Measurements from ENCODE around the gene GPLD1.
A peak's percentile ranks its signal among the peaks of the same experiment; 100 is the strongest.
"Not testable (repeated sequence)": the region's sequence is repeated elsewhere in the genome, so short reads cannot be mapped to it uniquely, and the experiment has no call there.

The GPLD1 gene

DNA sequence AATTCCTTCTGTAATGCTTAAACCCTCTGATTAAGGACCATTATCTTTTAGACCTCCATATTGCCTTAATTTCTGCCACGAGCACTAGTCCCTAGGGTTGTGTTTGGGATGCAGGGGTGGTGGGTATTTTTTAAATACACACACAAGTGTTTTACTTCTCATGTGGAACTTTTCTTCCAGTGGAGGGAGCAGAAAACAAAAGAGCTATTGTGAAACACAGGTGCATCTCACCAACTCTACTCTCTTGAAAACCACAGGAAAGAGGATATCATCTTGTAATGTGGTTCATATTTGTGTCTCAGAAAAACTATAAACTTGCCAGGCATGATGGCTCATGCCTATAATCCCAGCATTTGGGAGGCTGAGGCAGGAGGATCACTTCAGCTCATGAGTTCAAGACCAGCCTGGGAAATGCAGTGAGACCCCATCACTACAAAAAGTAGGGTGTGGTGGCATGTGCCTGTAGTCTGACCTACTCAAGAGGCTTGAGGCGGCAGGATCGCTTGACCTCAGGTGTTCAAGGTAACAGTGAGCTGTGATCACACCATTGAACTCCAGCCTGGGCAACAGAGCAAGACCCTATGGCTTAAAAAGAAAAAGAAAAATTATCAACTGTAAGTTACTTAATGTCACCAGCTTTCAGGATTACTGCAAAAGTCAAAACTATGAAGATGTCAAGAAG is 49.4 kb downstream of the GPLD1 start:
- DNase-seq = no peak
- TF ChIP-seq GATA1 (IDR thresholded peaks at IDR 0.05; ENCODE audit: low read depth, low read length) = no peak
- no peak for TF ChIP-seq POLR2A (IDR thresholded peaks at IDR 0.05; ENCODE audit: low read length)

DNA sequence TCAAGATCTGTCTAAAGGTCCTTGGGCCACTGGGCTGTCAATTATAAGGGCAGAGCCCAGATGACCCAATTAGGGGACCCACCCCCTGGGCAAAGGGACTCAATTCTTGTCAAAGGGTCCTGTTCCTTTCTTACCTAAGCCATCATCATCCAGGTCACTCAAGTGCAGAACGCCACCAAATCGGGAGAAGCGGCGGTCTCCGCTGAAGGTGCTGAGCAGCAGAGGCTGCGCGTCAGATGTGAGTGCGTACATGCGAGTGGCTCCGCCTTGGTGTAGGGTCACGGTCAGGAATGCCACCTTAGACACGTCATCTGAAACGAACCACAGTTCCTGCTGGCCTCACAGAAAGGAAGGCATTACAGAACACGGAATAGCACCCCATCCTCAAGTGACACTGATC is 52.4 kb downstream of the GPLD1 start:
- no peak for DNase-seq
- TF ChIP-seq POLR2A (IDR thresholded peaks at IDR 0.05; ENCODE audit: low read length) (no peak), GATA1 (IDR thresholded peaks at IDR 0.05; ENCODE audit: low read depth, low read length) (no peak)

DNA sequence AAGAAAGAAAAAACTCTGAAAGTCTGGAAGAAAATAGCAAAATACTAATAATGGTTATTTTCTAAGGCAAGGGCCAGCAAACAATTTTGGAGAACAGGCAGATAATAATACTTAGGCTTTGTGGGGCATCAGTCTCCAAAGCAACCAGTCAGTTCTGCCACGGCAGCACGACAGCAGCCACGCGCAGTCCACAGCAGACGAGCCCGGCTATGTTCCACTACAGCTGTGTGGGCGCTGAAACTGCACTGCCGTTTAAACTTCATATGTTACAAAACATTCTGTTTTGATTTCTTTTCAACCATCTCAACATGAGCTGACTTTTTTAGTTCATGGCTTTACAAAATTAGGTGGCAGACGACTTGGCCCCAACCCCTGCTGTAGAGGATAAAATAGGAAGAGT is 56.8 kb downstream of the GPLD1 start:
- TF ChIP-seq POLR2A (IDR thresholded peaks at IDR 0.05; ENCODE audit: low read length) (no peak), GATA1 (IDR thresholded peaks at IDR 0.05; ENCODE audit: low read depth, low read length) (no peak)
- no peak for DNase-seq

DNA sequence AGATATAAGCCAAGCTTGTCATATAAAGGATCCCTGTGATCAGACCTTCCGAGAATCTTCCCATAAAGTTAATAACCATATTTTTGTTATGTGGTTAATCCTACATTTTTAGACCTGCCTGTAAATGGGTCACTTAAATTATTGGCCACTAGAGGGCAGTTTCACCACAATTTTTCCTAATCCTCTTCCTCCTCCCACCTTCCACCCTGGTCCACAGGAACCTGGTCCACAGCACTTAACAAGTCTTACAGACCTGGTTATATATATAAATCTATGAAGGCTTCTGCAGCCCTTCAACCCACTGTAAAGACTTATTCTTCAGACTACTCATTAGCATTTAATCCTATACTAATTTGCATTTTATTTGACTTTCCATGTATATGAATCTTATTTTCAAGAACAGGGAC is 58.3 kb downstream of the GPLD1 start:
- TF ChIP-seq GATA1 (IDR thresholded peaks at IDR 0.05; ENCODE audit: low read depth, low read length) = no peak
- TF ChIP-seq POLR2A (IDR thresholded peaks at IDR 0.05; ENCODE audit: low read length) = no peak
- DNase-seq = peak; percentile 67 to 79

DNA sequence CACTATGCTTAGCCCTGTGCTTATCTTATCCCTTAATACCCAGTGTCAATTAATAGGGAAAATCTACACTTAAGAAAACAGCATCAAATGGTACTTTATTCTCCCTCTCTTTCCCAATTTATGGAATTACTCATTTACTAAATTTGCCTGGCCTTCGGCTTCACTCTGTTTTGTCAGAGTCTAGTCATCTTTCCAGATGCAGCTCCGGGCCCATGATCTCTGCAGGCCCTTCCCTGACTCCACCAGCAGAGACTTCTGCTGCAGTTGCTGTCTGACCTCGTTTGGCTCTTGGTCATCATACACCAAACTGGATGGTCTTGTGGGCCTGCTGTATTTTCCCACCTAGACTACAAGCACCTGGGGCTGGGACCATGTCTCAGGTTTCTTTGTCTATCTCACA is 59.3 kb downstream of the GPLD1 start:
- no peak for DNase-seq
- no peak for TF ChIP-seq POLR2A (IDR thresholded peaks at IDR 0.05; ENCODE audit: low read length)

DNA sequence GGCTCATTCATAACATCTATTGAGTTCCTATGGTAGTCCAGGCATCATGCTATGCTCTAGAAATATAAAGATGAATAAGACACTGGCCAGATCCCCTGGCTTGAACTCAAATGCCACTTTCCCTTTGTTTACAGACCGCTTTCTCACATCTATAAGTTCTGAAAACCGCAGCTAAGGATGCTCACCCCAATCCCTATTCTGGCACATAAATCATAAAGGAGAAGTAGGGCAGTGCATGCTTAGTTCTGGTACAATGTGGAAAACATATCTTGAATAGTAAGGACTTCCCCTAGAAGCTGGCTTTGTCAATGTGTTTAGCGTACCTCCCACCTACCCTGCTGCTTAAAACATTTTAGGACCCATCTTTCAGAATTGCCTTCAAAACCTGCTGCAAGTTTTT is 60.2 kb downstream of the GPLD1 start:
- TF ChIP-seq GATA1 (IDR thresholded peaks at IDR 0.05; ENCODE audit: low read depth, low read length) (no peak), POLR2A (IDR thresholded peaks at IDR 0.05; ENCODE audit: low read length) (no peak)
- DNase-seq = no peak

DNA sequence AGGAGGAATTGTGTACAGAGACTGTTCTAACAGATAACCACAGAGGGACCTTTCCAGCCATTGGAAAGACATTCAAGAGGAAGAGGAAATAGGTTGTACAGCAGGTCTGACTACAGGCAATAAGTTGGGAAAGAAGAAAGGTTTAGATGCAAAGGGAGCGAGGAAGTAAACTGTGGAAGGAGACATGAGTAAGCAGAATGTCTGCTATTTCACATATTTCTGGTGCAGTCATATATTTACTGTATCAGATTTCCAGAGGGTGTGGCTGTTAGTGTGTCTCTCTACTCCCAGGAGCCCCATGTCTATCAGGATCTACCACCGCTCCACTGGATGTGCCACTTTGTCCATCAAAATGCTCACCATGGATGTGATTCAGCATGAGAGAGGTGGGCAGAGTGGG is 60.8 kb downstream of the GPLD1 start:
- no peak for TF ChIP-seq POLR2A (IDR thresholded peaks at IDR 0.05; ENCODE audit: low read length)
- TF ChIP-seq GATA1 (IDR thresholded peaks at IDR 0.05; ENCODE audit: low read depth, low read length) = no peak

DNA sequence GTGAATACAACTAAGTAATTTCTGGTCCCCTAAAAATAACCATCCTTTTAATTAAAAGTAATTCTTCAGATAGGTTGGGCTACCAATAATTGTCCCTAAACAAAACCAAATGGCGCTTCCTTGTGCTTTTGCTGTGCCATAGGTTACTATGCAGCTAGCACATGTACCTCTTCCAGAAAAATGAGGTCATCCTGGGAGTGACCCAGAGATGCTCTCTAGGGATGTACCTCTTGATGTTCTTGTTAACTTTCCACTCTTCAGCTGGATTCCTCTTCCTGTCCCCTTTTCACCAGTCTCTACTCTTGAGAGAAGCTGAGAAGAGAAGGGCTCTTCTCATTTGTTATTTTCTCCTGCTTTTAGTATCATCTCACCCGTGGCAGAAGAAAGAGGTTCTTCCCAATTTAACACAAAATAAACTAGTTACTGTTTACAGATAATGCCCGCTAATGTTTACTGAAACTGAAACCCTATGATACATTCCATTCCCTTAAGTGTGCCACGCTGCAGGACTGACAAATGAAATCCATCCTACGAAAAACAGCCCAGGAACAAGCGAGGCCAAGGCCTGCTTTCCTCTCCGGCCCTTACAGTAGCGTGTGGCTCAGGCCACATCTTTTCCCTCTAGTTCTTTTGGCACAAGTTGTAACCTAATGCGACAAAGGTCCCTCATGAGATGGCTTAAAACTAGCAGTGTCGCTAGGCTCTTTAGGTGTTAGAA is 62.5 kb downstream of the GPLD1 start:
- TF ChIP-seq GATA1 (IDR thresholded peaks at IDR 0.05; ENCODE audit: low read depth, low read length) = no peak
- TF ChIP-seq POLR2A (IDR thresholded peaks at IDR 0.05; ENCODE audit: low read length) = no peak

More for the DNA sequence above, 60.8 kb downstream of the GPLD1 start:
- peak; percentile 14 to 51 for DNase-seq

DNA sequence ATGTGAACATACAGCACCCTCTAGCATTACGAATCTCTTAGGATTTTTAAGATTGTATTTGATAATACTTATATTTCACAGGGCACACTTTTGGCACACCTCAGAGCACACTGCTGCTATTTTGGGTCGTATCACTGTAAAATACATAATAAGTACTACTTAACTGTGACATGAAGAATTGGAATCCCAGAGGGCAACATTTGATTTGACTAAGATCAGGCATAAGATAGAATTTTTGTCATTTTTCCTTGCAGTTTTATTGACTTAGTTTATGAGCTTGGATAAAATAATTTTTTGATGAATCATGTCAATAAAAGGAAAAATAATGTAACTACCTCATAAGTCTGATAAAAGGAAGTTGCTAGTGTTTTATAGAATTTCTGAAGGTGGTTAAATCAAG is 64.3 kb downstream of the GPLD1 start:
- DNase-seq = no peak
- no peak for TF ChIP-seq GATA1 (IDR thresholded peaks at IDR 0.05; ENCODE audit: low read depth, low read length)
- TF ChIP-seq POLR2A (IDR thresholded peaks at IDR 0.05; ENCODE audit: low read length) = no peak

More for the DNA sequence above, 62.5 kb downstream of the GPLD1 start:
- no peak for DNase-seq

DNA sequence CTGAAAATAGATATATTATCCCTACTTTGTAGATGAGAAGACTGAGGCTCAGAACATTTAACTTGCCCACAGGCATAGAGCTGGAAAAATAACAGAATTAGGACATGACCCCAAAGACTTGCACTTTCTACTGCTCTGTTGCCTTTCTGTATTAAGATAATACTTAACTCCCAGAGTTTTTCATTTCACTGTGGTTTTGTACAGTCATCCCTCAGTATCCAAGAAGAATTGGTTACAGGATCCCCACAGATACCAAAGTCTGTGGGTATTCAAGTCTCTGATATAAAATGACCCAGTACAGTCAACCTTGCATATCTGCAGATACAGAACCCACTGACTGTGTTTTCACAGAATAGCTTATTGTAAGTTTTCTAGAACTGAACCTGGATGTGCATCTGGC is 69.9 kb downstream of the GPLD1 start:
- DNase-seq = no peak
- TF ChIP-seq POLR2A (IDR thresholded peaks at IDR 0.05; ENCODE audit: low read length) (no peak), GATA1 (IDR thresholded peaks at IDR 0.05; ENCODE audit: low read depth, low read length) (no peak)

DNA sequence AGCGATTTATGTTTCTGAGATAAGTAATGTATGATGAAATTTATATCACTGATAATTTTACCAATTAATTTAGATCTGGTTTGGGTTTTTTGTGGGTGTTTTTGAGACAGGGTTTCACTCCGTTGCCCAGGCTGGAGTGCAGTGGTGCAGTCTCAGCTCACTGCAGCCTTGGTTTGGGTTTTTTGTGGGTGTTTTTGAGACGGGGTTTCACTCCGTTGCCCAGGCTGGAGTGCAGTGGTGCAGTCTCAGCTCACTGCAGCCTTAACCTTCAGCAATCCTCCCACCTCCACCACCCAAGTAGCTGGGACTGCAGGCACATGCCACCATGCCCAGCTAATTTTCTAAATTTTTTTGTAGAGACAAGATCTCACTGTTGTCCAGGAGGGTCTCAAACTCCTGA is 73.6 kb downstream of the GPLD1 start:
- TF ChIP-seq POLR2A (IDR thresholded peaks at IDR 0.05; ENCODE audit: low read length) = no peak

DNA sequence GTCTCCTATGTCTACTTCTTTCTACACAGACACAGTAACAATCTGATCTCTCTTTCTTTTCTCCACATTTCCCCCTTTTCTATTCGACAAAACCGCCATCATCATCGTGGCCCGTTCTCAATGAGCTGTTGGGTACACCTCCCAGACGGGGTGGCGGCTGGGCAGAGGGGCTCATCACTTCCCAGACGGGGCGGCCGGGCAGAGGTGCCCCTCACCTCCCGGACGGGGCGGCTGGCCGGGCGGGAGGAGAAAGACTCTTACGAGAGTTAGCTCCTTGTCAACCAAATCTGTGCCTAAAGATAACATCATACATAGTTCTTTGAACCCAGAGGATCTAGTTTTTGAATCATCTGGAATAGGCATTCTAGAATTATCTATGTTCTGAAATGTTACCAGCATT is 74.8 kb downstream of the GPLD1 start:
- not testable (repeated sequence) for DNase-seq

More for the DNA sequence above, 73.6 kb downstream of the GPLD1 start:
- no peak for DNase-seq

DNA sequence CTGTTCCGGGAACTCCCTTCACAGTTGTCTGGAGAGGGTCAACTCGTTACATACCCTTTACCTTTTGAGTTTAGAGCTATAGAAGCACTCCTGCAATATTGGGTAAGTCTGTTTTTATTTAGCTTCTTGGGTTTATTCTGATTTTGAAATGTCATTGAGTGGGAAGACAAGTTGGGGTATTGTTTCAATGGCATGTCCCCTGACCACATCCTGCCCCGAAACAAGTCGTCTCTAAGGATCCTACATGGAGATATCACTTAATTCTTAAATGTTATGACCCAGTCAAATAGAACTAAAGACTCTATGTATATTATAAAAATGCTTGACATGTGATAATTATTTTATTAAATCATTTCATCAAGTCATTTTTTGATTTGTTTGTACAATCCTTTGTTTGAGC is 77.1 kb downstream of the GPLD1 start:
- no peak for TF ChIP-seq GATA1 (IDR thresholded peaks at IDR 0.05; ENCODE audit: low read depth, low read length)
- TF ChIP-seq POLR2A (IDR thresholded peaks at IDR 0.05; ENCODE audit: low read length) = no peak
- no peak for DNase-seq

DNA sequence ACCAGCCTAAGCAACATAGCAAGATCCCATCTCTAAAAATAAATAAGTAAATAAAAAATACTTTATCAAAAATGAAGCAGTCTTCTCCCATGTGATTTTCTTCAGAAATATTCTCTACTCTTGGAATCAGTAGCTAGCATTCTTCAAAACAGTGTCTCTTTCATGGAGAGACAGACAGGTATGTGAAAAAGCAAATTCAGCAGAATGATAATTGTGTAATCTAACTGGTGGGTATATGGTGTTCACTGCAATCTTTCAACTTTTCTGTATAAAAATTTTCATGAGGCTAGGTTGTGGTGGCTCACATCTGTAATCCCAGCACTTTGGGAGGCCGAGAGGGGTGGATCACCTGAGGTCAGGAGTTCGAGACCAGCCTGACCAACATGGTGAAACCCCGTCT is 78.8 kb downstream of the GPLD1 start:
- TF ChIP-seq GATA1 (IDR thresholded peaks at IDR 0.05; ENCODE audit: low read depth, low read length) (no peak), POLR2A (IDR thresholded peaks at IDR 0.05; ENCODE audit: low read length) (no peak)
- DNase-seq = no peak

DNA sequence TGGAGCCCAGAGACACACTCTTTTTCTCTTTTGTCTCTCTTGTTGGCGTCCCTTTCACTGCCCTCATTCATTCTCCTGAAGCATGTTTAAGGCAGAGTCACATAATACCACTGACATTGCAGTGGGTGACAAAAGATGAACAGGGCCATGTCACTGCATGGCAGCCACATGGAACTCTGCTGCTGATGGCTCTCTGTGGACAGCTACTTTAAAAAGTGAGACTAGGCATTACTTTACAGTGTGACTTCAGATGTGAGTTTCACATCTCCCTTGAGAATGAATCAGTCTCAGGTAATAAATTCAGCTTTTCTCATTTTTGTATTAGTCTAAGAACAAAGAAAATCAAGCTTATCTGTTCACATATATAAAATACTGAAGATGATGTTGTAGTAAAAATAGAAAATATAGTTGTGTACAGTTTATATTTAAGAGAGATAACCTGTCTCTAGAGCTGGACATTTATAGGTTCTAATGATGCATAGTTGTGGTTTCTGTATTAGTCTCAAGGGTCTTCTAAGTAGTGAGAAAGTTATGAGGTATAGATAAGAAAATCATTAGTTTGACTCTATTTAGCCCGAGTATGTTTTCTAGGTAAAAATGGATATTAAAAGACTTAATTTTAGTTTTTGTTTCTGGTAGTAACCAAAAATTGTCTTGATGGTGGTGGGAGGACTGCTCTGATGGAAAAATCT is 80.5 kb downstream of the GPLD1 start:
- TF ChIP-seq POLR2A (IDR thresholded peaks at IDR 0.05; ENCODE audit: low read length) (no peak), GATA1 (IDR thresholded peaks at IDR 0.05; ENCODE audit: low read depth, low read length) (no peak)
- no peak for DNase-seq
